ENCODE data around the gene BEST4. TPM values are rescaled to one million over a fixed set of nuclear protein-coding genes. Genes with fewer than 3 reads are reported as not detected.

BEST4 gene
- polyA plus RNA-seq, 1 donor (not counting 4 experiments of a cell fraction or from before 2014, with no cell fraction given), result 0.14 TPM

GRCh38 chr1:44786138-44786840, 1.7 kb downstream of the BEST4 start:
- H2AFZ ChIP-seq (ENCODE audit: control insufficient read depth, low read length), result peak overlapping the region; percentile 71
- peak overlapping the region in 2 of 3 experiments; percentile 36 to 40 for H3K4me3 ChIP-seq (ENCODE audit: control insufficient read depth in 2 of 3, extremely low read depth in 1 of 3, insufficient read depth in 2 of 3, low read depth in 1 of 3, low read length in 3 of 3)
- dilution Hi-C loops (cut with MboI; ENCODE audit: extremely low pct_ligation_motif_present, low sequenced_read_pairs), result no loop called here
- peaks cover 0 to 4% of the 10 kb centered on the region in 2 experiments for H3K36me3 ChIP-seq (ENCODE audit: control insufficient read depth in 2 of 2, extremely low read depth in 1 of 2, insufficient read depth in 2 of 2, low read length in 2 of 2)
- DNase-seq (ENCODE audit: low read depth, low spot score) (no peak), FAIRE-seq (no peak)
- H3K9ac ChIP-seq (ENCODE audit: control insufficient read depth, extremely low read depth, insufficient read depth, low read length), result peak overlapping the region; percentile 56
- no peaks in the 10 kb centered on the region for H3K27me3 ChIP-seq (ENCODE audit: control insufficient read depth, extremely low read depth, insufficient read depth, low read length)
- H3K9me1 ChIP-seq (ENCODE audit: control insufficient read depth, extremely low read depth, insufficient read depth, low read length), result peaks cover under 1% of the 10 kb centered on the region
- peaks cover 19% of the 10 kb centered on the region for H3K4me1 ChIP-seq (ENCODE audit: control insufficient read depth, extremely low read depth, insufficient read depth, low read length)
- TF ChIP-seq, protein P1, sequence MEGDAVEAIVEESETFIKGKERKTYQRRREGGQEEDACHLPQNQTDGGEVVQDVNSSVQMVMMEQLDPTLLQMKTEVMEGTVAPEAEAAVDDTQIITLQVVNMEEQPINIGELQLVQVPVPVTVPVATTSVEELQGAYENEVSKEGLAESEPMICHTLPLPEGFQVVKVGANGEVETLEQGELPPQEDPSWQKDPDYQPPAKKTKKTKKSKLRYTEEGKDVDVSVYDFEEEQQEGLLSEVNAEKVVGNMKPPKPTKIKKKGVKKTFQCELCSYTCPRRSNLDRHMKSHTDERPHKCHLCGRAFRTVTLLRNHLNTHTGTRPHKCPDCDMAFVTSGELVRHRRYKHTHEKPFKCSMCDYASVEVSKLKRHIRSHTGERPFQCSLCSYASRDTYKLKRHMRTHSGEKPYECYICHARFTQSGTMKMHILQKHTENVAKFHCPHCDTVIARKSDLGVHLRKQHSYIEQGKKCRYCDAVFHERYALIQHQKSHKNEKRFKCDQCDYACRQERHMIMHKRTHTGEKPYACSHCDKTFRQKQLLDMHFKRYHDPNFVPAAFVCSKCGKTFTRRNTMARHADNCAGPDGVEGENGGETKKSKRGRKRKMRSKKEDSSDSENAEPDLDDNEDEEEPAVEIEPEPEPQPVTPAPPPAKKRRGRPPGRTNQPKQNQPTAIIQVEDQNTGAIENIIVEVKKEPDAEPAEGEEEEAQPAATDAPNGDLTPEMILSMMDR (optimal IDR thresholded peaks at IDR 0.05 in 1 of 3, IDR thresholded peaks at IDR 0.05 in 1 of 3, conservative IDR thresholded peaks at IDR 0.05 in 1 of 3; ENCODE audit: extremely low read depth in 1 of 3, insufficient read depth in 2 of 3, low read length in 3 of 3), result peak; percentile 99 to 100 (median 99)
- TF ChIP-seq EZH2 (IDR thresholded peaks at IDR 0.05; ENCODE audit: low read length), result no peak
- H3K79me2 ChIP-seq (ENCODE audit: control insufficient read depth, insufficient read depth, low read length), result no peaks in the 10 kb centered on the region
- peak overlapping the region; percentile 89 for H3K4me2 ChIP-seq (ENCODE audit: control insufficient read depth, extremely low read depth, insufficient read depth, low read depth, low read length)
- no peak overlapping the region for H3K27ac ChIP-seq (ENCODE audit: control insufficient read depth, insufficient read depth, low read length)
- no peaks in the 10 kb centered on the region for H3K9me3 ChIP-seq (ENCODE audit: control insufficient read depth, low read depth, low read length)
- H4K20me1 ChIP-seq (ENCODE audit: control insufficient read depth, extremely low read depth, insufficient read depth, low read length), result no peaks in the 10 kb centered on the region

- peaks cover 0 to 9% of the 10 kb centered on the region in 2 experiments for H3K36me3 ChIP-seq (ENCODE audit: control insufficient read depth in 2 of 2, extremely low read depth in 1 of 2, insufficient read depth in 2 of 2, low read length in 2 of 2)
- peak overlapping the region; percentile 89 for H3K4me2 ChIP-seq (ENCODE audit: control insufficient read depth, extremely low read depth, insufficient read depth, low read depth, low read length)
- no peak overlapping the region for H3K27ac ChIP-seq (ENCODE audit: control insufficient read depth, insufficient read depth, low read length)
- H3K4me3 ChIP-seq (ENCODE audit: control insufficient read depth in 2 of 3, extremely low read depth in 1 of 3, insufficient read depth in 2 of 3, low read depth in 1 of 3, low read length in 3 of 3), result peak overlapping the region in 2 of 3 experiments; percentile 36 to 40
- no peaks in the 10 kb centered on the region for H3K27me3 ChIP-seq (ENCODE audit: control insufficient read depth, extremely low read depth, insufficient read depth, low read length)
- no peaks in the 10 kb centered on the region for H4K20me1 ChIP-seq (ENCODE audit: control insufficient read depth, extremely low read depth, insufficient read depth, low read length)
- DNase-seq (ENCODE audit: low read depth, low spot score) (no peak), FAIRE-seq (no peak)
- peak overlapping the region; percentile 71 for H2AFZ ChIP-seq (ENCODE audit: control insufficient read depth, low read length)
- no peaks in the 10 kb centered on the region for H3K79me2 ChIP-seq (ENCODE audit: control insufficient read depth, insufficient read depth, low read length)
- dilution Hi-C loops (cut with MboI; ENCODE audit: extremely low pct_ligation_motif_present, low sequenced_read_pairs), result no loop called here
- H3K4me1 ChIP-seq (ENCODE audit: control insufficient read depth, extremely low read depth, insufficient read depth, low read length), result peaks cover 19% of the 10 kb centered on the region
- H3K9me1 ChIP-seq (ENCODE audit: control insufficient read depth, extremely low read depth, insufficient read depth, low read length), result peaks cover 2% of the 10 kb centered on the region
- H3K9ac ChIP-seq (ENCODE audit: control insufficient read depth, extremely low read depth, insufficient read depth, low read length), result peak overlapping the region; percentile 56
- no peaks in the 10 kb centered on the region for H3K9me3 ChIP-seq (ENCODE audit: control insufficient read depth, low read depth, low read length)
- TF ChIP-seq EZH2 (IDR thresholded peaks at IDR 0.05; ENCODE audit: low read length), result no peak
- TF ChIP-seq, protein P1 (optimal IDR thresholded peaks at IDR 0.05 in 1 of 3, IDR thresholded peaks at IDR 0.05 in 1 of 3, conservative IDR thresholded peaks at IDR 0.05 in 1 of 3; ENCODE audit: extremely low read depth in 1 of 3, insufficient read depth in 2 of 3, low read length in 3 of 3), result no peak
Measured at GRCh38 chr1:44785501-44786137, 2.4 kb downstream of the BEST4 start.

Measured in keratinocyte (primary cell).